GM12865 (cell line): ENCODE results near the gene LRRC4B.
A peak's percentile ranks its signal among the peaks of the same experiment; 100 is the strongest.

Experiments used
- DNase-seq: peaks from one replicate; pipeline ENCODE4 v3.0.0; 2010; ENCODE audit warnings: low read depth
- H3K4me3 ChIP-seq: 2 replicates; pipeline ENCODE4 v1.5.1; 2011; ENCODE audit warnings: mild to moderate bottlenecking, low read depth, low read length, control low read depth
- CTCF ChIP-seq: IDR thresholded peaks from 2 replicates; pipeline ENCODE4 v1.5.1; 2011; ENCODE audit warnings: low read length, control low read depth, low read depth, inconsistent platforms; ENCODE audit not compliant: insufficient read depth; ENCODE audit errors: missing control alignments

The LRRC4B gene

DNA sequence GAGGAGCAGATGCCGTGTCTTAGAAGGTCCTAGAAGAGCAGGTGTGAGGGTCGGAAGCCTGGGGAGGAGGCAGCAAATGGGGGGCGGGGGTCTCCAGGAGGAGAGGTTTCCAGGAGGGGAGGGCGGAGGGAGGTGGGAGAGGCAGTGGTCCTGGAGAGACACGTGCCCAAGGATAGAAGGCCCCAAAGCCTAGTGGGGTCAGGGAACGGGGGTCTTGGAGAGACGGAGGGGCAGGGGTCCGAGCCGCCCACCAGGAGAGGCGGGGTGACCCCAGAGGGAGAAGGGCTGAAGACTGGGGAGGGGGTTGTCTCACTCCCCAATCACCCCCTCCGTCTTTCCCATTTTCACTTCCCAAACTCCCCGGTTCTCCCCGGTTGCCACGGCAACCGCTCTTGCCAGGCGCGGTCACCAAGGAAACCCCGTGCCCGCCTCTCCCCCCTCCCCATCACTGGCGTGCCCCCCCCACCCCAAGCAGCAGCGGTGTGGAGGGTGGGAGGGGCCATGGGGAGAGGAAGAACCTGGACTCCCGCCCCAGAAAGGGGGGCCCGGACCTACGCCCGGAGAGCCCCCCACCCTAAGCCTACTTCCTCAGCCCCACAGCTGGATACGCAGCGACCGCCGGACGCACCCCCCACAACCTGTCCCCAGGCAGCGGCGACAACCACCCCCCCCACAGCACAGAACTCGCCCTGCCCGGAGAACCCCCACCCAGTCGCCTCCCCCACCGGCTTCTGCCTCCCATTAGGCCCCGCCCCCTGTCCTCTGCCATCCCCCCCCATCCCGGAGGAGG, 988 bp downstream of the LRRC4B start:
- no peak for DNase-seq
- H3K4me3 ChIP-seq = no peak overlapping the region
- no peak for TF ChIP-seq CTCF

DNA sequence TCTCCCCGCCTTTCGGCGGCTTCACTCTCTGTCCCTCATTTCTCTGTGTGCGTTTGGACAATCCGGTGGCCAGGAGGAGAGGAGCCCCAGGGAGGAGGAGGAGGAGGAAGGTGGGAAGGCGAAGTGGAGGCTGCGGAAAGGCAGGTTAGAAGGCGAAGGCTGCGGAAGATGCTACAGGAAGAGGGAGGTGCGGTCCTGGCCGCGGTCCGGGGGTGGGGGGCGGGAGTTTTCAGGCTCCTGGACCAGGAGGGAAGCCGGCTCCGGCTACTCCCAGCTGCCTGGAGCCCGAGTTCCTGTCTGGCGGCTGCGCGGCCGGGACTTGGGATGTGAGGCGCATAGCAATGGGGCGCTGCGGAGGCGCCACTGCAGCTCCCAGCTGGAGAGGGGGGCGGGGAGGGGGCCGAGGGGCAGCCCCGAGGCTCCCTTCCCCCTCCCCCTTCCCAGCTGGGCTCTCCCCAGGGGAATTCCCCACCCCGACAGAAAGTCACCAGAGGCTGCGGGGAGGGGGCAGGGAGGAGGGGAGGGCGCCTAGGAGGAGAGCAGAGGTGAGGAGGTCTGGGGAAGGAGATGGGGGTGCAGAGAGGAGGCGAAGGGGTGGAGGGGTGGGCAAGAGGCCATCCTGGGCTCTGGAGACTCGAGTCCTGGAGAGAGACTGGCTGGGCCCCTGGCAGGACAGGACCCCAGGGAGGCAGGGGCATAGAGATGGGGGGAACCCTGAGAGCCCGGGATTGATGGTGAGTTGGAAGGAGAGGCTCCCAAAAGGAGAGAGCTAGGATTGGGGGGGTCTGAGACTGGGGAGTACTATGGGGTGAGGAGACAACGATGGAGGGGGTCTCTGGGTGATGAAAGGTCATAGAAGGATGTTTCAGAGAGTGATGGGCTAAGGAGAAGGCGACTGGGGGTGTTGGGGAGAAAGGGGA, 2.0 kb downstream of the LRRC4B start:
- no peak overlapping the region; the same call in 1 of the 2 replicates for H3K4me3 ChIP-seq
- DNase-seq = peak; percentile 16
- no peak for TF ChIP-seq CTCF

- no peak overlapping the region for H3K4me3 ChIP-seq
- no peak for TF ChIP-seq CTCF
- DNase-seq = no peak
Measured at GRCh38 chr19:50564229-50565105, 3.8 kb downstream of the LRRC4B start.

DNA sequence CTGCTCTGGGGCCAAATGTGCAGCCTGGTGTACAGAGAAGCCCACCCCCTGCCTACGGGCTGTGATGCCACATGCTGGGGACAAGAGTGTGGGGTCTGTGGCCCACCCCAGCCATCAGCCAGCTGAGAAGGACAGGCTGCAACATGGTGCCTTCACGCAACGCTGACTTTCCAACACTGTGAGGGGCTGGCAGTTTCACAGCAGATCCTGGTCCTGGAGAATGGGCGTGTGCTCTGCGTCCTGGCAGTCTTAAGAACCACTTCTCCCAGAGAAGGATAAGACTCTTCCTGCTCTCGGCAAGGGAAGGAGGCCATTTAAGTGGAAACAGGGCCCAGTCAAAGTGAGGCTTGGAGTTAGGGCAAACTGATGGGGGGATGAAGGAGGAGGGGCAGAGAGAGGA, 4.6 kb downstream of the LRRC4B start:
- TF ChIP-seq CTCF = no peak
- no peak for DNase-seq
- H3K4me3 ChIP-seq = no peak overlapping the region

DNA sequence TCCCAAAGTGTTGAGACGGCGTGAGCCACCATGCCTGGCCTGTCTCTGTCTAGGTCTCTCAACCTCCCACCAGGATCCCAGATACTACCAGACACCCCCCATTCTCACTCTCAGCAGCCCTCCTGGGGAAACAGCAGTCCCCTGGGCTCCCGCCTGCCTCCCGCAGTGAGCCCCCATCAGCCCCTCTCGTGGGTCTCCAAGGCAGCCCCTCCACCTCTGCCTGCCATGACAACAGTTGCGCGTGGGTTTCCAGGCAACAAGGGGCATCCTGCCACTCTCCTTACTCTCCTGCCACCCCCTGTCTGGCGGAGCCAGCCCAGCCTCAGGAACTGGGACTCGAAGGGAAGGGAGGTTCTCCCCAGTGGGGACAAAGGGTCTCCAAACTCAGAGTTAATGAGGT, 5.2 kb downstream of the LRRC4B start:
- no peak for TF ChIP-seq CTCF
- no peak for DNase-seq
- no peak overlapping the region for H3K4me3 ChIP-seq

- no peak for TF ChIP-seq CTCF
- no peak for DNase-seq
- no peak overlapping the region for H3K4me3 ChIP-seq
Measured at GRCh38 chr19:50562329-50562728, 5.9 kb downstream of the LRRC4B start.
